Hepatocyte (in vitro differentiated cells): ENCODE data around the gene CCL19. TPM values are rescaled to one million over a fixed set of nuclear protein-coding genes. Genes with fewer than 3 reads are reported as not detected.

Experiments used
- DNase-seq: peaks from one replicate; pipeline ENCODE4 v3.0.0-alpha.2; 2016; ENCODE audit warnings: low spot score
- H2AFZ ChIP-seq: fragments of 200-600 bp; sonication (generic); 2 replicates; pipeline ENCODE4 v1.6.0; 2016; ENCODE audit warnings: antibody characterized with exemption, mild to moderate bottlenecking
- H3K27ac ChIP-seq: fragments of 200-600 bp; sonication (generic); 2 replicates; pipeline ENCODE4 v1.5.1; 2016; ENCODE audit warnings: mild to moderate bottlenecking
- H3K27me3 ChIP-seq: fragments of 200-600 bp; sonication (generic); 2 replicates; pipeline ENCODE4 v1.6.1; 2016
- H3K36me3 ChIP-seq: fragments of 200-600 bp; sonication (generic); replicated peaks from 2 replicates; pipeline ENCODE4 v1.5.1; 2016; ENCODE audit warnings: low read depth; ENCODE audit not compliant: insufficient read depth
- H3K4me1 ChIP-seq: fragments of 200-600 bp; sonication (generic); 2 replicates; pipeline ENCODE4 v1.5.1; 2016; ENCODE audit warnings: mild to moderate bottlenecking, moderate library complexity; ENCODE audit not compliant: insufficient read depth
- H3K4me2 ChIP-seq: fragments of 200-600 bp; sonication (generic); 2 replicates; pipeline ENCODE4 v1.6.0; 2016
- H3K4me3 ChIP-seq: fragments of 200-600 bp; sonication (generic); 2 replicates; pipeline ENCODE4 v1.5.1; 2016; ENCODE audit warnings: mild to moderate bottlenecking
- H3K79me2 ChIP-seq: fragments of 200-600 bp; sonication (generic); 2 replicates; pipeline ENCODE4 v1.6.0; 2017; ENCODE audit warnings: mild to moderate bottlenecking
- H3K9me2 ChIP-seq: fragments of 200-600 bp; sonication (generic); replicated peaks from 2 replicates; pipeline ENCODE4 v1.6.0; 2017; ENCODE audit warnings: mild to moderate bottlenecking; ENCODE audit not compliant: insufficient read depth
- H3K9me3 ChIP-seq: fragments of 200-600 bp; sonication (generic); 2 replicates; pipeline ENCODE4 v1.5.1; 2016; ENCODE audit warnings: low read depth, mild to moderate bottlenecking
- H4K20me1 ChIP-seq: fragments of 200-600 bp; sonication (generic); 2 replicates; pipeline ENCODE4 v1.6.0; 2016; ENCODE audit warnings: mild to moderate bottlenecking; ENCODE audit not compliant: insufficient read depth, poor library complexity, severe bottlenecking
- CTCF ChIP-seq: fragments of 200-600 bp; sonication (generic); IDR thresholded peaks from 2 replicates; pipeline ENCODE4 v1.5.1; 2016; ENCODE audit warnings: antibody characterized with exemption, mild to moderate bottlenecking; ENCODE audit not compliant: poor library complexity
- EZH2 ChIP-seq: fragments of 200-600 bp; sonication (generic); IDR thresholded peaks from 2 replicates; pipeline ENCODE4 v1.6.1; 2016; ENCODE audit warnings: antibody characterized with exemption, mild to moderate bottlenecking, borderline replicate concordance
- EZH2phosphoT487 ChIP-seq: fragments of 200-600 bp; sonication (generic); IDR thresholded peaks from one replicate; pipeline ENCODE4 v1.6.1; 2018; ENCODE audit warnings: antibody characterized with exemption, mild to moderate bottlenecking, low read depth, moderate library complexity; ENCODE audit not compliant: unreplicated experiment, severe bottlenecking
- WGBS: methylation state at CpG from one replicate; pipeline ENCODE4 v1.1.6; 2016; ENCODE audit warnings: low lambda C conversion rate; ENCODE audit errors: missing lambda C conversion rate; 5-methylcytosine and 5-hydroxymethylcytosine counted together
- polyA plus RNA-seq: library from polyadenylated mRNA; unstranded; fragments of >200 nt; fragmentation: Nextera tagmentation; extraction: Ambion mirVana; gene quantifications from 2 replicates; pipeline ENCODE4 v1.2.1, GENCODE V29; 2016
- total RNA-seq: library from RNA; depleted of rRNA; stranded (reverse); fragments of >200 nt; gene quantifications from 2 replicates; pipeline ENCODE4 v1.2.3, GENCODE V29; 2014

CCL19 gene
- total and polyA plus RNA-seq, 2 experiments from 2014 or later: not detected

- no peak overlapping the region for H3K27ac ChIP-seq
- H3K4me2 ChIP-seq: no peak overlapping the region
- no peak overlapping the region for H3K4me3 ChIP-seq
- H3K79me2 ChIP-seq: no peaks in the 10 kb centered on the region
- no peak overlapping the region for H2AFZ ChIP-seq
- H3K27me3 ChIP-seq: no peaks in the 10 kb centered on the region
- H3K4me1 ChIP-seq: no peaks in the 10 kb centered on the region
- 85% methylated on average over 8 of the region's 8 CpGs for WGBS
- TF ChIP-seq CTCF: no peak
- no peak for TF ChIP-seq EZH2
- TF ChIP-seq EZH2phosphoT487: no peak
- DNase-seq: no peak
- H3K36me3 ChIP-seq: no peaks in the 10 kb centered on the region
- H3K9me2 ChIP-seq: no peaks in the 10 kb centered on the region
- no peaks in the 10 kb centered on the region for H3K9me3 ChIP-seq
- H4K20me1 ChIP-seq: no peaks in the 10 kb centered on the region
Measured at GRCh38 chr9:34719021-34719768, 28.1 kb upstream of the CCL19 start.

- WGBS: 68% methylated on average over 3 of the region's 3 CpGs
- Histone ChIP-seq H3K4me1 (no peaks in the 10 kb centered on the region), H3K27ac (no peak overlapping the region)
Measured at GRCh38 chr9:34717996-34718614, 27.0 kb upstream of the CCL19 start.

GRCh38 chr9:34716711-34717110 is 25.6 kb upstream of the CCL19 start:
- no peak for DNase-seq
- H3K27me3 ChIP-seq: no peaks in the 10 kb centered on the region
- 51% methylated on average over 4 of the region's 4 CpGs for WGBS
- H3K79me2 ChIP-seq: no peaks in the 10 kb centered on the region
- H3K9me3 ChIP-seq: no peaks in the 10 kb centered on the region
- H4K20me1 ChIP-seq: no peaks in the 10 kb centered on the region
- no peak overlapping the region for H3K4me3 ChIP-seq
- no peak overlapping the region for H3K4me2 ChIP-seq
- H3K36me3 ChIP-seq: no peaks in the 10 kb centered on the region
- H3K27ac ChIP-seq: no peak overlapping the region
- no peak overlapping the region for H2AFZ ChIP-seq
- H3K9me2 ChIP-seq: no peaks in the 10 kb centered on the region
- H3K4me1 ChIP-seq: no peaks in the 10 kb centered on the region
- TF ChIP-seq EZH2phosphoT487 (no peak), EZH2 (no peak)

More at GRCh38 chr9:34717996-34718614, 27.0 kb upstream of the CCL19 start:
- H3K36me3 ChIP-seq: no peaks in the 10 kb centered on the region
- DNase-seq: no peak
- H3K9me2 ChIP-seq: no peaks in the 10 kb centered on the region
- no peaks in the 10 kb centered on the region for H3K27me3 ChIP-seq
- no peak overlapping the region for H3K4me2 ChIP-seq
- no peak for TF ChIP-seq EZH2phosphoT487
- no peak for TF ChIP-seq EZH2
- TF ChIP-seq CTCF: no peak
- H2AFZ ChIP-seq: no peak overlapping the region
- H3K4me3 ChIP-seq: no peak overlapping the region
- no peaks in the 10 kb centered on the region for H4K20me1 ChIP-seq
- no peaks in the 10 kb centered on the region for H3K79me2 ChIP-seq
- H3K9me3 ChIP-seq: no peaks in the 10 kb centered on the region

GRCh38 chr9:34715639-34716215 is 24.7 kb upstream of the CCL19 start:
- Histone ChIP-seq H2AFZ (no peak overlapping the region), H4K20me1 (no peaks in the 10 kb centered on the region), H3K27ac (no peak overlapping the region), H3K4me3 (no peak overlapping the region), H3K79me2 (no peaks in the 10 kb centered on the region), H3K4me1 (no peaks in the 10 kb centered on the region), H3K9me3 (no peaks in the 10 kb centered on the region), H3K27me3 (no peaks in the 10 kb centered on the region), H3K4me2 (no peak overlapping the region), H3K9me2 (no peaks in the 10 kb centered on the region), H3K36me3 (no peaks in the 10 kb centered on the region)
- TF ChIP-seq EZH2 (no peak), CTCF (no peak), EZH2phosphoT487 (no peak)
- no peak for DNase-seq
- WGBS: 93% methylated on average over 7 of the region's 7 CpGs
